Subcutaneous abdominal adipose tissue (tissue), 5 donors: ENCODE measurements around the gene RTTN.

ENCODE experiments used
- H3K27ac ChIP-seq: one replicate; pipeline ENCODE4 v1.7.0; 2013; ENCODE audit warnings: low read depth, mild to moderate bottlenecking, inconsistent platforms, low read length, moderate library complexity
- H3K27me3 ChIP-seq, 5 donors: one replicate each; pipeline ENCODE4 v1.7.0; 2013; ENCODE audit warnings: low read length in 5 of 5, inconsistent platforms in 1 of 5; ENCODE audit not compliant: control insufficient read depth in 5 of 5, insufficient read depth in 4 of 5
- H3K36me3 ChIP-seq, 5 donors: one replicate each; pipeline ENCODE4 v1.7.0; 2013; ENCODE audit warnings: low read length in 5 of 5; ENCODE audit not compliant: control insufficient read depth in 5 of 5, insufficient read depth in 5 of 5
- H3K4me1 ChIP-seq, 5 donors: one replicate each; pipeline ENCODE4 v1.7.0; 2013; ENCODE audit warnings: low read length in 5 of 5, mild to moderate bottlenecking in 3 of 5, moderate library complexity in 1 of 5; ENCODE audit not compliant: control insufficient read depth in 5 of 5, insufficient read depth in 5 of 5
- H3K4me3 ChIP-seq, 5 donors: one replicate each; pipeline ENCODE4 v1.7.0; 2013; ENCODE audit warnings: low read length in 5 of 5, low read depth in 1 of 5
- H3K9ac ChIP-seq, 5 donors: one replicate each; pipeline ENCODE4 v1.7.0; 2013; ENCODE audit warnings: low read length in 5 of 5, mild to moderate bottlenecking in 4 of 5, moderate library complexity in 3 of 5
- H3K9me3 ChIP-seq, 5 donors: one replicate each; pipeline ENCODE4 v1.7.0; 2013; ENCODE audit warnings: low read length in 5 of 5; ENCODE audit not compliant: control insufficient read depth in 5 of 5
- donor health status: healthy.
- donor health status: healthy.
- donor health status: healthy.
- donor health status: healthy.
- donor health status: healthy.

RTTN gene

DNA sequence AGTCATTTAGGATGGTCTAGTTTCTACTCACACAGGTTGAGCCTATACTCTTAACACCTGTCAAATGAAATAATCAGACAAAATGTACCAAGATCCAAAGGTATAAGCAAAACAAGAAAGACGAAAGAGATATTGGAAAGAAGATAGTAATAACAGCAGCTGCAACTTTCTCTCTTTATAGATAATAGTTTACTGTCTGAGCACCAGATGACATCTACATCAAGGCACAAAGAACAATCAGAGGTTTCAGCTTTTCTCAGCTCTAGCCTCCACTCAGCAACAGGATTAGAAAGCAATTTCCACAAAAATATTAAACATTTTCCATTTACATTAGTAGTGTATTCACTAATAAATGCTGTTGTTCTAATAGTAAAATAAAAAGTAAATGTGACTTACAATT lies 66.3 kb downstream of the RTTN start:
- Histone ChIP-seq H3K9ac (no peak overlapping the region), H3K27me3 (no peaks in the 10 kb centered on the region), H3K27ac (no peak overlapping the region), H3K4me1 (no peaks in the 10 kb centered on the region), H3K4me3 (no peak overlapping the region), H3K36me3 (peaks cover 3 to 18% (median 10%) of the 10 kb centered on the region in 5 donors), H3K9me3 (no peaks in the 10 kb centered on the region)

DNA sequence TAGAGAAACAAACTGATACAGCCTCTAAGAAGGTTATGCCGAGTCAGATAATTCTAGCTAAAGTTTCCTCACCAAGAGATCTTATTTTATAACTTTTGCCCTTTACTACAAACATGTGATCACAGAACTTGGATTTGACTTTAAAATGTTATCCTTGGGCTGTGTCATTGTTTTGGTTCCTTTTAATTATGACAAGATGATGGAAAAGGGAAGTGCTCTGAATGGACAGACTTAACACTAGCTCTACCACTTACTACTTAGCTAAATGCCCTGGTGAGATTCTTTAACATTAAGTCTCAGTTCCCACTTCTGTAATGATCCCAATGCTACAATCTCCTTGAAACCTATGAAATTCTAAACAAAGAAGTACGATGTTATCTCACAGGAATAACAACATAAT lies 69.9 kb downstream of the RTTN start:
- H3K4me1 ChIP-seq: no peaks in the 10 kb centered on the region
- peaks cover 6 to 32% (median 12%) of the 10 kb centered on the region in 5 donors for H3K36me3 ChIP-seq
- H3K9ac ChIP-seq: no peak overlapping the region
- H3K27me3 ChIP-seq: no peaks in the 10 kb centered on the region
- H3K4me3 ChIP-seq: no peak overlapping the region
- H3K27ac ChIP-seq: no peak overlapping the region
- H3K9me3 ChIP-seq: no peaks in the 10 kb centered on the region

DNA sequence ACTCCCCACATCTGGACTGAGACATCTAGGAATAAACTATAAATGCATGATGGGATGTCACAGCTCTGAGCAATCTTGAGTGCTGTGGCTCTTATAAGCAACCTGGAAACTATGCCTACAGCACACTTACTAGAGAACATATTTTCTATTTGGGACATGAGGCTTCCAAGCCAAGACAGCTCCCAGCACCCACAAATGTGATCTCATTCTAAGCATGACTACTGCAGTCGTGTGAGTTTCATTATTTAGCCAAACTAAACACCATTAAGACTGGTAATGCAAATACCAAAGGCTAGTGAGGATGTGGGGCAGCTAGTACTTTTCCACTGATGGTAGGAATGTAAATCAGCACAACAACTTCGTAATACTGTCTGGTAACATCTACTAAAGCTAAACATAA lies 72.5 kb downstream of the RTTN start:
- H3K9me3 ChIP-seq: no peaks in the 10 kb centered on the region
- no peak overlapping the region for H3K9ac ChIP-seq
- no peaks in the 10 kb centered on the region for H3K4me1 ChIP-seq
- peaks cover 7 to 41% (median 12%) of the 10 kb centered on the region in 5 donors for H3K36me3 ChIP-seq
- H3K27me3 ChIP-seq: no peaks in the 10 kb centered on the region
- H3K27ac ChIP-seq: no peak overlapping the region
- H3K4me3 ChIP-seq: no peak overlapping the region

DNA sequence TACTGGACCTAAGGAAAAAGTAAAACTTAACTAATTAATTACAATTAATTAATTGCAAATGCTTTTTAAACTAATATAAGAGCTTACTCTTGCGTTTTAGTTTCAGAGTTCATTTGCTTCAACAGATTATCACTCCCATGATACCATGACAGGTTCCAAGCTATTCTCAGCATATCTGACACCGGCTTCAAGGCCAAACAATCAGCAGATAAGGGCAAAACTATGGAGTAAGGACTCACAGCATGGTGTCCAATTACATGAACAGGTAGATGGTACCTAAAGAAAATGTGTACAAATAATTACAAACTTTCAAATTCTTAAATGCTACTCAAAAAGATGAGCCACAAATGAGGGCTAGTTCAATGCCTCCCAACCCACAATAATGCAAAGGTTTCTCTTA lies 77.2 kb downstream of the RTTN start:
- no peak overlapping the region for H3K27ac ChIP-seq
- H3K9me3 ChIP-seq: no peaks in the 10 kb centered on the region
- no peak overlapping the region for H3K4me3 ChIP-seq
- H3K9ac ChIP-seq: no peak overlapping the region
- H3K27me3 ChIP-seq: no peaks in the 10 kb centered on the region
- peaks cover 10 to 52% (median 13%) of the 10 kb centered on the region in 5 donors for H3K36me3 ChIP-seq
- no peaks in the 10 kb centered on the region for H3K4me1 ChIP-seq

DNA sequence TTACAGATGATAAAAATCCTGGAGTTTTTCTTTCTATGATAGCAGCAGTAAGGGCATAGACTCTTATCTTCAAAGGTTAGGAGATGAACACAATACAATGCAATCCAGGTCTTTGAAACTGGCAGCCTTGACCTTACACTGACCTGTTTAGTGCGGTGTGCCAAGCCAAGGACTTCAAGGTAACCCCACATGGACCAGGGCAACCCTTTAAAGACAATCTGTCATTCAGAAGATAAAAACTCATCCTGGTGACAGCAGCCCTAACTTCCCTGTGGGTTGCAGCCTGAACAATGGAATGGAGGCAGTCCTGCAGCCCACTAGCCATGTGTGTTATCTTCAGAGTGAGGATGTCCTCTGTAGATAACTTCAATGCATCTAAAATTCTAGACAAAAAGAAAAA lies 78.1 kb downstream of the RTTN start:
- no peak overlapping the region for H3K27ac ChIP-seq
- no peak overlapping the region for H3K4me3 ChIP-seq
- no peaks in the 10 kb centered on the region for H3K4me1 ChIP-seq
- no peaks in the 10 kb centered on the region for H3K9me3 ChIP-seq
- no peak overlapping the region for H3K9ac ChIP-seq
- H3K27me3 ChIP-seq: no peaks in the 10 kb centered on the region
- peaks cover 7 to 49% (median 11%) of the 10 kb centered on the region in 5 donors for H3K36me3 ChIP-seq

DNA sequence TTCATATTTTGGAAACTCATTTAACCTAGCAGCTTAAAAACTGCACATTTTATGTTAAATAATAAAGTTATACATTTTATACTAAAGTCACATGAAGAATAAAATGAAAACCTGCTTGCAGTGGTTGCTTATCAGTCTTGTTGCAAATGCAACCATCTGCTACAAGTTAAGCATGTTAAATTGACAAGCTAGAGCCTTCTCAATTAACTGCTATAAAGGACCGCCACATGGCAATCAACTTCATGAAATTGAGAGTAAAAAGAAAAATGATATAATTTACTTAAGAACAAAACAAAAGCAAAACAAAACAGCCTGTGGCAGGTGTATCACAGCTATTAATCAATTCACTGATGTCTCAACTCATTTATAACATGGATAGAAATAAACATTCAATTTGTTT lies 78.7 kb downstream of the RTTN start:
- Histone ChIP-seq H3K9ac (no peak overlapping the region), H3K36me3 (peaks cover 7 to 49% (median 11%) of the 10 kb centered on the region in 5 donors), H3K27ac (no peak overlapping the region), H3K9me3 (no peaks in the 10 kb centered on the region), H3K4me3 (no peak overlapping the region), H3K27me3 (no peaks in the 10 kb centered on the region), H3K4me1 (no peaks in the 10 kb centered on the region)

DNA sequence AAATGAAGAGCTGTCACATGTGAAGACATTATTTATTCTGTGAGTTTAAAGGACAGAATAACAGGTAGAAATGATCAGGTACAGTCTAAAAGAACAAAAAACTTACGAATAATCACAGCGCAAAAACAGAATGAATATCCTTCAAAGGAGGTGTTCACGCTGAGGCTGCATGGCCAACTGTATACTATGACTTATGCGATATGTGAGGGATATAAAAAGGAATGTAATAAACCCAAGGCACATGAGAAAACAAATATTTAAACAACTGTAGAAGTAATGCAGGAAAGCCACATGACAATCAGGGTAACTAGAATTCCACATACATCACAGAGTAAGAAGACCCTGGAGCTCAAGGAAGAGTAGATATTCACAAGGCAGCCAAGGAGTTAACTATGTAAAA lies 81.3 kb downstream of the RTTN start:
- no peak overlapping the region for H3K9ac ChIP-seq
- no peaks in the 10 kb centered on the region for H3K27me3 ChIP-seq
- H3K36me3 ChIP-seq: peaks cover 10 to 42% (median 12%) of the 10 kb centered on the region in 5 donors
- H3K4me1 ChIP-seq: no peaks in the 10 kb centered on the region
- H3K9me3 ChIP-seq: no peaks in the 10 kb centered on the region
- H3K27ac ChIP-seq: no peak overlapping the region
- H3K4me3 ChIP-seq: no peak overlapping the region

DNA sequence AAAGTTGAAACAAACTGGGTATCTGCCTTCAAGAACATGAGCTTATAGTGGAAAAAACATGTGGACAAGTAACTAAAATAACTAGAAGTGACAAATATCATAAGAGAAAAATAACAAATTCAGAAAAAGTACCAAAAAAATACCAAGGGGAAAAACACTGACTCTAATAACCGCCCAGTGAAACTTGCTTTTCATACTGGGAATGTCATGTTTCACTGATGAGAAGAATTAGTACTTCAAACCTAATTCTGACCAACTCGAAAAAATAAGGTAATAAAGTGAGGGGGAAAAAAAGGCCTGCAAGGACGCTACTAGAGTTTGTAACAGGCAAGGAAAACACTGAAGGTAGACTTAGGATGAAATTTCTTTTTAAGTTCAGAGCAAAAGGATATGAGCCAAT lies 83.6 kb downstream of the RTTN start:
- Histone ChIP-seq H3K4me3 (no peak overlapping the region), H3K27ac (no peak overlapping the region), H3K9ac (no peak overlapping the region), H3K27me3 (no peaks in the 10 kb centered on the region), H3K9me3 (no peaks in the 10 kb centered on the region), H3K4me1 (no peaks in the 10 kb centered on the region), H3K36me3 (peaks cover 5 to 35% (median 7%) of the 10 kb centered on the region in 5 donors)

DNA sequence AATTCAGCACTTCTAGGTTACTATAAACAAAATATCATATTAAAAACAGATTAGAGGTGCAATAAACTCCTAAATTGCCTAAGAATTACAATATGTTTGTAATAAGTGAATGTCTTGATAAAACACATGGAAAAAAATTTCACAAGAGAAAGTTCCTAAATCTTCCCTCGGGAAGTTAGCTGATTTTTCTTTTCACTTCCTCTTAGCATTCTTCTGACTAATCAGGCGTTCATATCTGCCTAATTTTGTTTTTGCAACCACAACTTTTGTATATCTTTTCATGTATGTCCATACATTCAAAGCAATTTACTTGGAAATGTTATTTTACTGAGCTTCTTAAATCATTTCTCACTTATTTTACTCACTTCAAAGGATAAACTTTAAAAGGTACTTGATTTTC lies 88.5 kb downstream of the RTTN start:
- Histone ChIP-seq H3K4me3 (no peak overlapping the region), H3K9ac (no peak overlapping the region), H3K4me1 (no peaks in the 10 kb centered on the region), H3K9me3 (no peaks in the 10 kb centered on the region), H3K27ac (no peak overlapping the region), H3K27me3 (no peaks in the 10 kb centered on the region), H3K36me3 (peaks cover 0 to 22% (median 7%) of the 10 kb centered on the region in 5 donors)

DNA sequence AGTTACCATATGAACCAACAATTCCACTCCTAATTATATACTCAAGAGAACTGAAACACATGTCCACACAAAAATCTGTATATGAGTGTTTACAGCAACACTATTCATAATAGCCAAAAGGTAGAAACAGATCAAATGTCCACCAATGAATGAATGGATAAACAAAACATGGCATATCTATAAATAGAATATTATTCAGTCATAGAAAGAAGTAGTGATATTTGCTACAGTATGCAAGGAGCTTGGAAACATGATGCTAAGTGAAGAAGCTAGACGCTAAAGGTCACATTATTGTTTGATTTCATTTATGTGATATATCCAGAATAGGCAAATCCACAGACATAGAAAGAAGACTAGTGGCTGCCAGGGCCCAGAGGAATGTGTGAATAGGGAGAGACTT lies 92.0 kb downstream of the RTTN start:
- no peak overlapping the region for H3K4me3 ChIP-seq
- peaks cover 14 to 27% (median 25%) of the 10 kb centered on the region in 5 donors for H3K36me3 ChIP-seq

DNA sequence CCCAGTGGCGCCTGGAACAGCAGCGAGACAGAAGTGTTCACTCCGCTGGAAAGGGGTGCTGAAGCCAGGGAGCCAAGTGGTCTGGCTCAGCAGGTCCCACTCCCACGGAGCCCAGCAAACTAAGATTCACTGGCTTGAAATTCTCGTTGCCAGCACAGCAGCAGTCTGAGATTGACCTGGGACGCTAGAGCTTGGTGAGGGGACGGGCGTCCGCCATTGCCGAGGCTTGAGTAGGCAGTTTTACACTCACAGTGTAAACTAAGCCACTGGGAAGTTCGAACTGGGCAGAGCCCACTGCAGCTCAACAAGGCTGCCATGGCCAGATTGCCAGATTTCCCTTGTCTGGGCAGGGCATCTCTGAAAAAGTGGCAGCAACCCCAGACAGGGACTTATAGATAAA lies 94.8 kb downstream of the RTTN start:
- peaks cover 23 to 39% (median 37%) of the 10 kb centered on the region in 5 donors for H3K36me3 ChIP-seq
- no peaks in the 10 kb centered on the region for H3K27me3 ChIP-seq
- no peak overlapping the region for H3K9ac ChIP-seq
- H3K9me3 ChIP-seq: no peaks in the 10 kb centered on the region
- no peak overlapping the region for H3K4me3 ChIP-seq
- no peak overlapping the region for H3K27ac ChIP-seq
- no peaks in the 10 kb centered on the region for H3K4me1 ChIP-seq

More for the DNA sequence above, 92.0 kb downstream of the RTTN start:
- no peaks in the 10 kb centered on the region for H3K9me3 ChIP-seq
- no peaks in the 10 kb centered on the region for H3K27me3 ChIP-seq
- no peaks in the 10 kb centered on the region for H3K4me1 ChIP-seq
- H3K9ac ChIP-seq: no peak overlapping the region
- H3K27ac ChIP-seq: no peak overlapping the region
